Smooth muscle cell (in vitro differentiated cells): ENCODE data around the gene PCDHGA9. TPM values are rescaled to one million over a fixed set of nuclear protein-coding genes. Genes with fewer than 3 reads are reported as not detected.

Experiments
- DNase-seq: peaks from one replicate; lab custom pipeline; 2025; ENCODE audit not compliant: unreplicated experiment; lab: John Stamatoyannopoulos, UW
- H2AFZ ChIP-seq: fragments of 200-600 bp; sonication (generic); 2 replicates; pipeline ENCODE4 v1.6.0; 2016; ENCODE audit warnings: antibody characterized with exemption, low read depth, mild to moderate bottlenecking
- H3F3A ChIP-seq: fragments of 200-600 bp; sonication (generic); 2 replicates; pipeline ENCODE4 v1.6.0; 2017; ENCODE audit warnings: antibody characterized with exemption, low read depth
- H3K27ac ChIP-seq: fragments of 200-600 bp; sonication (generic); 2 replicates; pipeline ENCODE4 v1.5.1; 2016; ENCODE audit warnings: low read depth, mild to moderate bottlenecking
- H3K27me3 ChIP-seq: fragments of 200-600 bp; sonication (generic); 2 replicates; pipeline ENCODE4 v1.6.1; 2016; ENCODE audit warnings: low read depth, mild to moderate bottlenecking
- H3K36me3 ChIP-seq: fragments of 200-600 bp; sonication (generic); 2 replicates; pipeline ENCODE4 v1.5.1; 2016; ENCODE audit warnings: low read depth
- H3K4me1 ChIP-seq: fragments of 200-600 bp; sonication (generic); 2 replicates; pipeline ENCODE4 v1.5.1; 2016; ENCODE audit warnings: low read depth
- H3K4me2 ChIP-seq: fragments of 200-600 bp; sonication (generic); 2 replicates; pipeline ENCODE4 v1.6.0; 2016; ENCODE audit warnings: mild to moderate bottlenecking
- H3K4me3 ChIP-seq: fragments of 200-600 bp; sonication (generic); 2 replicates; pipeline ENCODE4 v1.5.1; 2016; ENCODE audit warnings: mild to moderate bottlenecking
- H3K79me2 ChIP-seq: fragments of 200-600 bp; sonication (generic); 2 replicates; pipeline ENCODE4 v1.6.0; 2016; ENCODE audit warnings: low read depth, mild to moderate bottlenecking
- H3K9ac ChIP-seq: fragments of 200-600 bp; sonication (generic); 2 replicates; pipeline ENCODE4 v1.6.0; 2016; ENCODE audit warnings: low read depth
- H3K9me3 ChIP-seq: fragments of 200-600 bp; sonication (generic); replicated peaks from 2 replicates; pipeline ENCODE4 v1.5.1; 2016; ENCODE audit warnings: low read depth
- H4K20me1 ChIP-seq: fragments of 200-600 bp; sonication (generic); 2 replicates; pipeline ENCODE4 v1.6.0; 2016; ENCODE audit warnings: low read depth
- WGBS: methylation state at CpG from one replicate; pipeline ENCODE4 v1.1.7; 2016; ENCODE audit warnings: low lambda C conversion rate; 5-methylcytosine and 5-hydroxymethylcytosine counted together
- polyA plus RNA-seq: library from polyadenylated mRNA; unstranded; fragments of >200 nt; fragmentation: Nextera tagmentation; extraction: Ambion mirVana; gene quantifications from 2 replicates; pipeline ENCODE4 v1.2.1, GENCODE V29; 2016
- total RNA-seq: library from RNA; depleted of rRNA; stranded (reverse); fragments of >200 nt; gene quantifications from 2 replicates; pipeline ENCODE4 v1.2.3, GENCODE V29; 2014
- TF ChIP-seq, protein P1 (sequence below): fragments of 200-600 bp; sonication (generic); IDR thresholded peaks from 2 replicates; pipeline ENCODE4 v1.5.1; 2017; ENCODE audit warnings: borderline replicate concordance, mild to moderate bottlenecking, antibody characterized with exemption; ENCODE audit not compliant: insufficient read depth, poor library complexity, severe bottlenecking

Gene PCDHGA9
- total and polyA plus RNA-seq, 2 experiments from 2014 or later: 0.23 to 2.9 TPM

DNA sequence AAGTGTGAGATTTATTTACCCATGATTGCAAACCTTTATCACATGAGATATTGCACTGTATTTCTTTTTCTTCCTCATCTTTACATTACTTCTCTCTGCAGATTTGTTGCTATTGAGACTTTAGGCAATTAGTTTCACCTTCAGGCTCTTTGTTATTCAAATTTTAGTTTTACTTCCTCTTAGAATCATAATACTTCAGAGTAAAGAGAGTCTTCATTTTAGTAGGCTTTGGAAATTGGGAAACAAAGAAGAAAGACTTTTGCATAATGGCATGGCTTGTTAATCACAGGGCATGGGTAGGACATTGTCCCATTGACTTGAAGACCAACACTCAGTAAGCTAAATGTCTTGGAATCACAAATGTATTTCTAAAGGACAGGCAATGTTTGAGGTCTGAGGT is 39.9 kb upstream of the PCDHGA9 start:
- H3F3A ChIP-seq: no peaks in the 10 kb centered on the region
- no peaks in the 10 kb centered on the region for H3K36me3 ChIP-seq
- H3K4me2 ChIP-seq: no peak overlapping the region
- TF ChIP-seq, protein P1, sequence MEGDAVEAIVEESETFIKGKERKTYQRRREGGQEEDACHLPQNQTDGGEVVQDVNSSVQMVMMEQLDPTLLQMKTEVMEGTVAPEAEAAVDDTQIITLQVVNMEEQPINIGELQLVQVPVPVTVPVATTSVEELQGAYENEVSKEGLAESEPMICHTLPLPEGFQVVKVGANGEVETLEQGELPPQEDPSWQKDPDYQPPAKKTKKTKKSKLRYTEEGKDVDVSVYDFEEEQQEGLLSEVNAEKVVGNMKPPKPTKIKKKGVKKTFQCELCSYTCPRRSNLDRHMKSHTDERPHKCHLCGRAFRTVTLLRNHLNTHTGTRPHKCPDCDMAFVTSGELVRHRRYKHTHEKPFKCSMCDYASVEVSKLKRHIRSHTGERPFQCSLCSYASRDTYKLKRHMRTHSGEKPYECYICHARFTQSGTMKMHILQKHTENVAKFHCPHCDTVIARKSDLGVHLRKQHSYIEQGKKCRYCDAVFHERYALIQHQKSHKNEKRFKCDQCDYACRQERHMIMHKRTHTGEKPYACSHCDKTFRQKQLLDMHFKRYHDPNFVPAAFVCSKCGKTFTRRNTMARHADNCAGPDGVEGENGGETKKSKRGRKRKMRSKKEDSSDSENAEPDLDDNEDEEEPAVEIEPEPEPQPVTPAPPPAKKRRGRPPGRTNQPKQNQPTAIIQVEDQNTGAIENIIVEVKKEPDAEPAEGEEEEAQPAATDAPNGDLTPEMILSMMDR: no peak
- H3K27ac ChIP-seq: no peak overlapping the region
- H2AFZ ChIP-seq: no peak overlapping the region
- no peaks in the 10 kb centered on the region for H4K20me1 ChIP-seq
- H3K27me3 ChIP-seq: no peaks in the 10 kb centered on the region
- H3K4me3 ChIP-seq: no peak overlapping the region
- peaks cover 11% of the 10 kb centered on the region for H3K9me3 ChIP-seq
- DNase-seq: no peak
- no peaks in the 10 kb centered on the region for H3K79me2 ChIP-seq
- H3K9ac ChIP-seq: no peak overlapping the region
- H3K4me1 ChIP-seq: no peaks in the 10 kb centered on the region

DNA sequence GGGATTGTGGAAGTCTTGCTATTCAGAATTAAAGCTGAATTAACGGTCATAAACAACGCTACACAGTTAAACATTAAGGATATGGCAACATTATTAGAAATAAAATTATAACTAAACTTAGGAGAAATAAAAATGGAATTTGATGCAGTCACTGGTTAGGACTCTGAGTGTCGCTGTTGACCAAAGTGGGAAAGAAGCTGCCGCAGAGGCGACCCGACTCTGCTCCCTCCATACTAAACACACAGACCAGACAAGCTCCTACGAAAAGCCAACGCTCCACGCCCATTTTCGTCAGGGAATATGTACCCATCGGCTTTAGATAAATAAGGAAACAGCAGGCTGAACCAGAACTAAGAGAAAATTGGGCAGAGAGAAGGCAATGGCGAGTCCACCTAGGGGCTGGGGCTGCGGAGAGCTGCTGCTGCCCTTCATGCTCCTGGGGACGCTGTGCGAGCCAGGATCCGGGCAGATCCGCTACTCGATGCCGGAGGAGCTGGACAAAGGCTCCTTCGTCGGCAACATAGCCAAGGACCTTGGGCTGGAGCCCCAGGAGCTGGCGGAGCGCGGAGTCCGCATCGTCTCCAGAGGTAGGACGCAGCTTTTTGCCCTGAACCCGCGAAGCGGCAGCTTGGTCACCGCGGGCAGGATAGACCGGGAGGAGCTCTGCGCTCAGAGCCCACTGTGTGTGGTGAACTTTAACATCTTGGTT is 38.5 kb upstream of the PCDHGA9 start, which contains the start of gene PCDHGA5:
TSS of gene PCDHGA5 (plus strand) at position 211 of the 709 bp plus-strand sequence. CDS start at position 380, 169 bp downstream.
- H3K4me1 ChIP-seq: no peaks in the 10 kb centered on the region
- H3K4me3 ChIP-seq: no peak within 1 kb of the TSS
- no peak within 1 kb of the TSS for H2AFZ ChIP-seq
- no peaks in the 10 kb centered on the region for H3K79me2 ChIP-seq
- no peak within 1 kb of the TSS for H3K4me2 ChIP-seq
- no peak for DNase-seq
- H3F3A ChIP-seq: no peaks in the 10 kb centered on the region
- H4K20me1 ChIP-seq: no peaks in the 10 kb centered on the region
- peaks cover 11% of the 10 kb centered on the region for H3K9me3 ChIP-seq
- H3K36me3 ChIP-seq: no peaks in the 10 kb centered on the region
- no peaks in the 10 kb centered on the region for H3K27me3 ChIP-seq
- 93% methylated on average over 34 of the region's 34 CpGs for WGBS
- no peak within 1 kb of the TSS for H3K9ac ChIP-seq
- no peak within 1 kb of the TSS for H3K27ac ChIP-seq
- TF ChIP-seq, protein P1: no peak

DNA sequence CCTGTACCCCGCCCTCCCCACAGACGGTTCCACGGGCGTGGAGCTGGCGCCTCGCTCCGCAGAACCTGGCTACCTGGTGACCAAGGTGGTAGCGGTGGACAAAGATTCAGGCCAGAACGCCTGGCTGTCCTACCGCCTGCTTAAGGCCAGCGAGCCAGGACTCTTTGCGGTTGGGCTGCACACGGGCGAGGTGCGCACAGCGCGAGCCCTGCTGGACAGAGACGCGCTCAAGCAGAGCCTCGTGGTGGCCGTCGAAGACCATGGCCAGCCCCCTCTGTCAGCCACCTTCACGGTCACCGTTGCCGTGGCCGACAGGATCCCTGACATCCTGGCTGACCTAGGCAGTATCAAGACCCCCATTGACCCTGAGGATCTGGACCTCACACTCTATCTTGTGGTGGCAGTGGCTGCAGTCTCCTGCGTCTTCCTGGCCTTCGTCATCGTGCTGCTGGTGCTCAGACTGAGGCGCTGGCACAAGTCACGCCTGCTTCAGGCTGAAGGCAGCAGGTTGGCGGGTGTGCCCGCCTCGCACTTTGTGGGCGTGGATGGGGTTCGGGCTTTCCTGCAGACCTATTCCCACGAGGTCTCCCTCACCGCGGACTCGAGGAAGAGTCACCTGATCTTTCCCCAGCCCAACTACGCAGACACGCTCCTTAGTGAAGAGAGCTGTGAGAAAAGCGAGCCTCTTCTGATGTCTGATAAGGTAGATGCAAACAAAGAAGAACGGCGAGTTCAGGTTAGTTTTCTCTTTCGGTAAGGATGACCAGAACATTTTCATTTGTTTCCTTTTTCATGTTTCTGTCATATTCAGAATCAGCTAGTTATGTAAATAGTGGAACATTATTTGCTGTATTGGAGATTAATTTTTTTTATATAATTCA is 36.3 kb upstream of the PCDHGA9 start:
- Histone ChIP-seq H3K36me3 (no peaks in the 10 kb centered on the region), H3K4me2 (no peak overlapping the region), H3K27me3 (no peaks in the 10 kb centered on the region), H3K4me3 (no peak overlapping the region), H3K4me1 (no peaks in the 10 kb centered on the region), H3F3A (no peaks in the 10 kb centered on the region), H4K20me1 (no peaks in the 10 kb centered on the region), H2AFZ (no peak overlapping the region), H3K27ac (no peak overlapping the region), H3K9ac (no peak overlapping the region), H3K9me3 (peaks cover 11% of the 10 kb centered on the region), H3K79me2 (no peaks in the 10 kb centered on the region)
- TF ChIP-seq, protein P1: no peak
- DNase-seq: no peak
- 96% methylated on average over 46 of the region's 46 CpGs for WGBS
